ENCODE measurements around the gene HPX.

HPX gene

GRCh38 chr11:6388748-6389147, 52.0 kb downstream of the HPX start:
- no peak for DNase-seq

- DNase-seq: no peak
These were observed 52.8 kb downstream of the HPX start for GRCh38 chr11:6387811-6388599.

- DNase-seq: no peak
These were observed 55.6 kb downstream of the HPX start for GRCh38 chr11:6385046-6385777.
